MCF 10A (cell line): ENCODE results near the gene YTHDF1. TPM values are rescaled to one million over a fixed set of nuclear protein-coding genes. Genes with fewer than 3 reads are reported as not detected.

ENCODE experiments used
- BruUV-seq: library from RNA; stranded (reverse); fragments of 400-500 nt; replicated peaks from 2 replicates; lab custom pipeline; 2021; lab: Mats Ljungman, UMichigan
- CTCF ChIA-PET: fragments of 300-600 bp; sonication (Branson Sonifier 250); formaldehyde crosslinking; extraction: SDS; loops from one replicate; lab custom pipeline; 2021; ENCODE audit warnings: antibody characterized with exemption, inconsistent platforms; lab: Yijun Ruan, JAX
- POLR2A ChIA-PET: fragments of 300-600, 350-650 bp; sonication (Branson Sonifier 250); formaldehyde crosslinking; extraction: SDS; loops from one replicate; lab custom pipeline; 2020; ENCODE audit warnings: antibody characterized with exemption, inconsistent platforms; lab: Yijun Ruan, JAX
- DNase-seq: peaks from one replicate; pipeline ENCODE4 v3.0.0-alpha.2; 2018; ENCODE audit not compliant: unreplicated experiment
- H3K27ac Mint-ChIP-seq: one replicate; pipeline ENCODE4 v1.8.0; 2022; ENCODE audit warnings: mild to moderate bottlenecking, low read depth, mixed read lengths; ENCODE audit not compliant: unreplicated experiment
- H3K27me3 Mint-ChIP-seq: one replicate; pipeline ENCODE4 v1.8.0; 2022; ENCODE audit warnings: mixed read lengths; ENCODE audit not compliant: insufficient read depth, unreplicated experiment
- H3K36me3 Mint-ChIP-seq: one replicate; pipeline ENCODE4 v1.8.0; 2022; ENCODE audit warnings: mild to moderate bottlenecking, moderate library complexity, mixed read lengths; ENCODE audit not compliant: insufficient read depth, unreplicated experiment
- H3K4me1 Mint-ChIP-seq: one replicate; pipeline ENCODE4 v1.8.0; 2022; ENCODE audit warnings: mixed read lengths; ENCODE audit not compliant: insufficient read depth, unreplicated experiment
- H3K4me3 Mint-ChIP-seq: one replicate; pipeline ENCODE4 v1.8.0; 2022; ENCODE audit warnings: mild to moderate bottlenecking, moderate library complexity, mixed read lengths; ENCODE audit not compliant: unreplicated experiment
- H3K9me3 Mint-ChIP-seq: one replicate; pipeline ENCODE4 v1.8.0; 2022; ENCODE audit warnings: mixed read lengths; ENCODE audit not compliant: unreplicated experiment
- intact Hi-C: fragments of 100-400 bp; cut with micrococcal nuclease; formaldehyde crosslinking; loops from 2 replicates; pipeline ENCODE4 v1.14.1; 2022
- total RNA-seq: library from RNA; stranded (reverse); gene quantifications from 2 replicates; pipeline ENCODE4 v1.2.3, GENCODE V29; 2022
- TF ChIP-seq, protein P1 (sequence below): fragments of 200-600 bp; IDR thresholded peaks from one replicate; pipeline ENCODE4 v1.8.0; 2022; ENCODE audit warnings: antibody characterized with exemption, mild to moderate bottlenecking; ENCODE audit not compliant: unreplicated experiment

Gene YTHDF1
- total RNA-seq, 1 experiment from 2014 or later, result 49.5 TPM

DNA sequence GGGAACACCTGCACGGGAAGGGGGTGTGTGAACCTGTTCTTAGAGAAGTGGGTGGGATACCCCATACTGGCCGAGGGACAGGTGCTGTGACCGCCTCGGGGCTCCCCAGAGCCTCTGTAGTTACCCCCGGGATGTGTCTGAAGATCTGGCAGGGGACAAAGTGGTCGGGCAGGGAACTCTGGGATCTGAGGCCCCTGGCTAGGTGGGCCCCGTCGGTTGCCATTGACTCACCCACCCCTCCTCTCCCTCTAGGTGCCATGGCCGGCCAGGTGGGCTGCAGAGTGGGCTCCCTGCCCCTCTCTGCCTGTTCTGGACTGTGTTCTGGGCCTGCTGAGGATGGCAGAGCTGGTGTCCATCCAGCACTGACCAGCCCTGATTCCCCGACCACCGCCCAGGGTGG, 24.1 kb upstream of the YTHDF1 start:
- no peak overlapping the region for H3K27ac Mint-ChIP-seq
- intact Hi-C loops, result no loop called here
- H3K9me3 Mint-ChIP-seq, result no peaks in the 10 kb centered on the region
- DNase-seq, result no peak
- BruUV-seq, result no TSS peak
- peaks cover 12% of the 10 kb centered on the region for H3K27me3 Mint-ChIP-seq
- H3K4me3 Mint-ChIP-seq, result no peak overlapping the region
- TF ChIP-seq, protein P1, sequence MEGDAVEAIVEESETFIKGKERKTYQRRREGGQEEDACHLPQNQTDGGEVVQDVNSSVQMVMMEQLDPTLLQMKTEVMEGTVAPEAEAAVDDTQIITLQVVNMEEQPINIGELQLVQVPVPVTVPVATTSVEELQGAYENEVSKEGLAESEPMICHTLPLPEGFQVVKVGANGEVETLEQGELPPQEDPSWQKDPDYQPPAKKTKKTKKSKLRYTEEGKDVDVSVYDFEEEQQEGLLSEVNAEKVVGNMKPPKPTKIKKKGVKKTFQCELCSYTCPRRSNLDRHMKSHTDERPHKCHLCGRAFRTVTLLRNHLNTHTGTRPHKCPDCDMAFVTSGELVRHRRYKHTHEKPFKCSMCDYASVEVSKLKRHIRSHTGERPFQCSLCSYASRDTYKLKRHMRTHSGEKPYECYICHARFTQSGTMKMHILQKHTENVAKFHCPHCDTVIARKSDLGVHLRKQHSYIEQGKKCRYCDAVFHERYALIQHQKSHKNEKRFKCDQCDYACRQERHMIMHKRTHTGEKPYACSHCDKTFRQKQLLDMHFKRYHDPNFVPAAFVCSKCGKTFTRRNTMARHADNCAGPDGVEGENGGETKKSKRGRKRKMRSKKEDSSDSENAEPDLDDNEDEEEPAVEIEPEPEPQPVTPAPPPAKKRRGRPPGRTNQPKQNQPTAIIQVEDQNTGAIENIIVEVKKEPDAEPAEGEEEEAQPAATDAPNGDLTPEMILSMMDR, result no peak
- CTCF ChIA-PET, result interaction anchor here (1.9 to 2.4 kb wide), 2 partner anchors 16 to 17 kb away, joined by 13 to 20 read pairs; no protein-coding TSS in a partner anchor
- H3K36me3 Mint-ChIP-seq, result no peaks in the 10 kb centered on the region
- H3K4me1 Mint-ChIP-seq, result no peaks in the 10 kb centered on the region
- POLR2A ChIA-PET, result no interaction called here

DNA sequence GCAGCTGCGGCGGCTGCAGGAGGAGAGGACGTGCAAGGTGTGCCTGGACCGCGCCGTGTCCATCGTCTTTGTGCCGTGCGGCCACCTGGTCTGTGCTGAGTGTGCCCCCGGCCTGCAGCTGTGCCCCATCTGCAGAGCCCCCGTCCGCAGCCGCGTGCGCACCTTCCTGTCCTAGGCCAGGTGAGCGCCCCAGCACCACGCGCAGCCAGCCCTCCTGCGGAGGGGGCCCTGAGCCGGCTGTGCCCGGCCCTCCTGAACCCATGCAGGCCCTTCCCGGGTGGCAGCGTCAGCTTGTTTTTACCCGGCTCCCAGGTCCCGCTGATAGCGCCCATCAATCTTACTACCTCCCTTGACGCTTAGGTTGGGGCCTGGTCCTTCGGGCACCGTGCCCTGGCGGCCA, 23.5 kb upstream of the YTHDF1 start:
- H3K4me1 Mint-ChIP-seq, result no peaks in the 10 kb centered on the region
- H3K27ac Mint-ChIP-seq, result no peak overlapping the region
- intact Hi-C loops, result no loop called here
- peaks cover 9% of the 10 kb centered on the region for H3K27me3 Mint-ChIP-seq
- BruUV-seq, result no TSS peak
- H3K9me3 Mint-ChIP-seq, result no peaks in the 10 kb centered on the region
- no peaks in the 10 kb centered on the region for H3K36me3 Mint-ChIP-seq
- H3K4me3 Mint-ChIP-seq, result no peak overlapping the region
- POLR2A ChIA-PET, result interaction anchor here (0.6 kb wide), 1 partner anchor 654 kb away, joined by 3 read pairs; no protein-coding TSS in a partner anchor
- DNase-seq, result no peak
- TF ChIP-seq, protein P1, result no peak
- CTCF ChIA-PET, result interaction anchor here (1.9 kb wide), 1 partner anchor 16 kb away, joined by 13 read pairs; no protein-coding TSS in a partner anchor

DNA sequence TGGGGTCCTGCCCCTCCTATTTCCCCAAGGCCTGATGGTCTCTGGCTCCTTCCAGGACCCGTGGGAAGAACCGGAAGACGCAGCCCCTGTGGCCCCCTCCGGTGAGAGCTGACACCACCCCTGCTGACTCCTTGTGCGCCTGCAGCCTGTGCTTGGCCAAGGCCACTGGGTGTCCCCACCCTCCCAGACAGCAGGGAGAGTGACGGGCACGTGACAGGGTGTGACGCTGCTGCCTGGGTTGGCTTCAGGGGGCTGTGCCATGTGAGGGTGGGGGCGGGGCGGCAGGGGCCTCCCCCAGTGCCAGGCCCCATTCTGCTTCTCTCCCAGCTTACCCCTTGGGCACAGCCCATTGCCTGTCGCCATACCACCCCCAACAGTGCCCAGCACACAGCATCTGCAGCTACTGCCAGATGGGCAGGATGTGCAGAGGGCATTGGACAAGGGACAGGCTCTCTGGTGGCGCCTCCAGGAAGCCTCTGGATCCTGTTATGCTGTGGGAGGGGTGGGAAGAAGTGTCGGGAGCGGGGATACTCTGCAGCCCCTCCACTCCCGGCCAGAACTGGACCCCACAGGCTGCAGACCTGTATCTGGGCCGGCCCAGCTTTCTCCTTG, 22.7 kb upstream of the YTHDF1 start:
- POLR2A ChIA-PET, result interaction anchor here (0.6 to 0.7 kb wide), 2 partner anchors 17 to 655 kb away, joined by 3 to 4 read pairs; no protein-coding TSS in a partner anchor
- H3K27me3 Mint-ChIP-seq, result peaks cover under 1% of the 10 kb centered on the region
- no TSS peak for BruUV-seq
- no peaks in the 10 kb centered on the region for H3K4me1 Mint-ChIP-seq
- TF ChIP-seq, protein P1, result no peak
- no peak overlapping the region for H3K4me3 Mint-ChIP-seq
- no peaks in the 10 kb centered on the region for H3K9me3 Mint-ChIP-seq
- no peaks in the 10 kb centered on the region for H3K36me3 Mint-ChIP-seq
- intact Hi-C loops, result no loop called here
- DNase-seq, result no peak
- H3K27ac Mint-ChIP-seq, result no peak overlapping the region
- CTCF ChIA-PET, result interaction anchor here (0.6 to 1.9 kb wide), 3 partner anchors 15 to 165 kb away, joined by 3 to 13 read pairs (median 3); no protein-coding TSS in a partner anchor

DNA sequence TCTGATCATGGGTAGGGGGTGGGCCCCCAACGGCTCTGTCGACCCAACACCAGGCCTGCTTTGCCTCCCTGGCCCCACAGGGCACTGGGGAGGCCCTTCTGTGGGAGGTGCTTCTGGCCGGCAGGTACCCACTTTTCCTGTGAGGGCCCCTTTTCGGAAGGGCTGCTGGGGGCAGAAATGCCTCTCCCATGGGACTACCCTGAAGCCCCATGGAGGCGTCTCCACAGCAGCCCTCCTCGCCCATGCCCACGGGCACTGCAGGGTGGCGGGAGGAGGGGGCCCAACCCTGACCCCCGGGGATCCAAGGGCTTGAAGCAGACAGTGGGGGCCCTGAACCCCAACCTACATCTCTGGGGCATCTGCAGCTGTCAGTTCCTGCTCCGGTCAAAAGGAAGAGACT, 22.1 kb upstream of the YTHDF1 start:
- BruUV-seq, result no TSS peak
- H3K4me3 Mint-ChIP-seq, result no peak overlapping the region
- no peaks in the 10 kb centered on the region for H3K36me3 Mint-ChIP-seq
- no peaks in the 10 kb centered on the region for H3K9me3 Mint-ChIP-seq
- ChIA-PET POLR2A (no interaction called here), CTCF (interaction anchor here (0.6 to 7.1 kb wide), 4 partner anchors 14 to 55 kb away, joined by 3 to 115 read pairs (median 8); no protein-coding TSS in a partner anchor)
- H3K4me1 Mint-ChIP-seq, result no peaks in the 10 kb centered on the region
- no peaks in the 10 kb centered on the region for H3K27me3 Mint-ChIP-seq
- no peak overlapping the region for H3K27ac Mint-ChIP-seq
- no peak for DNase-seq
- intact Hi-C loops, result no loop called here
- TF ChIP-seq, protein P1, result no peak
